Loucy (cell line): ENCODE results near the gene KCNJ12.

Experiments
- H2AFZ ChIP-seq: fragments of 200-600 bp; sonication (generic); 2 replicates; pipeline ENCODE4 v1.6.0; 2016; ENCODE audit warnings: antibody characterized with exemption, mild to moderate bottlenecking, low read length, moderate library complexity
- H3F3A ChIP-seq: fragments of 200-600 bp; 2 replicates; pipeline ENCODE4 v1.6.0; 2016; ENCODE audit warnings: antibody characterized with exemption, low read depth, mild to moderate bottlenecking
- H3K27me3 ChIP-seq: fragments of 200-600 bp; sonication (generic); 2 replicates; pipeline ENCODE4 v1.6.1; 2014; ENCODE audit warnings: low read length, mild to moderate bottlenecking; ENCODE audit not compliant: insufficient read depth, poor library complexity, severe bottlenecking
- H3K36me3 ChIP-seq: fragments of 200-600 bp; sonication (generic); 2 replicates; pipeline ENCODE4 v1.6.1; 2016; ENCODE audit warnings: low read length; ENCODE audit not compliant: insufficient read depth
- H3K4me1 ChIP-seq: fragments of 200-600 bp; sonication (generic); 2 replicates; pipeline ENCODE4 v1.5.1; 2014; ENCODE audit warnings: low read length, mild to moderate bottlenecking; ENCODE audit not compliant: insufficient read depth, poor library complexity, severe bottlenecking
- H3K4me2 ChIP-seq: fragments of 200-600 bp; sonication (generic); 2 replicates; pipeline ENCODE4 v1.6.0; 2014; ENCODE audit warnings: antibody characterized with exemption, low read length, low read depth, mild to moderate bottlenecking; ENCODE audit not compliant: poor library complexity, severe bottlenecking
- H3K4me3 ChIP-seq: fragments of 200-600 bp; sonication (generic); 2 replicates; pipeline ENCODE4 v1.5.1; 2014; ENCODE audit warnings: low read length, mild to moderate bottlenecking, mixed read lengths; ENCODE audit not compliant: poor library complexity, severe bottlenecking
- H3K79me2 ChIP-seq: fragments of 200-600 bp; sonication (generic); 2 replicates; pipeline ENCODE4 v1.6.1; 2014; ENCODE audit warnings: low read length; ENCODE audit not compliant: insufficient read depth
- H3K9ac ChIP-seq: fragments of 200-600 bp; sonication (generic); 2 replicates; pipeline ENCODE4 v1.6.0; 2014; ENCODE audit warnings: mild to moderate bottlenecking, low read depth, low read length, moderate library complexity; ENCODE audit not compliant: poor library complexity, severe bottlenecking
- H3K9me2 ChIP-seq: fragments of 200-600 bp; sonication (generic); replicated peaks from 2 replicates; pipeline ENCODE4 v1.6.1; 2016; ENCODE audit warnings: low read depth, low read length, mixed read lengths
- H3K9me3 ChIP-seq: fragments of 200-600 bp; sonication (generic); 2 replicates; pipeline ENCODE4 v1.6.1; 2014; ENCODE audit warnings: mild to moderate bottlenecking, antibody characterized with exemption, low read length, low read depth; ENCODE audit not compliant: insufficient read depth
- H4K20me1 ChIP-seq: fragments of 200-600 bp; sonication (generic); 2 replicates; pipeline ENCODE4 v1.6.0; 2014; ENCODE audit warnings: antibody characterized with exemption, low read length, mild to moderate bottlenecking; ENCODE audit not compliant: insufficient read depth, poor library complexity, severe bottlenecking
- EZH2phosphoT487 ChIP-seq: fragments of 200-600 bp; IDR thresholded peaks from 2 replicates; pipeline ENCODE4 v1.6.1; 2018; ENCODE audit warnings: antibody characterized with exemption, mild to moderate bottlenecking, moderate library complexity, borderline replicate concordance
- TF ChIP-seq, protein P1 (sequence below): fragments of 200-600 bp; sonication (generic); conservative IDR thresholded peaks from 2 replicates; pipeline ENCODE4 v1.5.1; 2014; ENCODE audit warnings: mild to moderate bottlenecking, antibody characterized with exemption, low read length

The KCNJ12 gene

DNA sequence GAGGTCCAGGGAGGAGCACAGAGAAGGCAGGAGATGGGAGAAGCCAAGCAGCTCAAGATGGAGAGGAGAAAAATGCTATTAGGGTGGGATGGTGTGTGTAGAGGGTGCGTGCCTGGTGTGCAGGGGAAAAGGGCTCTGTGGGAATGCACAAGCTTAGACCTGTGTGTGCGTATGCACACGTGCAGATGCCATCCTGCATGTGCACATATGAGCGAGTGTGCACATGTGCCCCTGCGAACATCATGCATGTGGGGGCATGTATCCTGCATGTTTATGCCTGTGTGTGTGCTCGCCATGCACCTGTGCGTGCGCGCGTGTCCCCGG is 438 bp upstream of the KCNJ12 start:
- H3K36me3 ChIP-seq = no peaks in the 10 kb centered on the region
- no peaks in the 10 kb centered on the region for H3K79me2 ChIP-seq
- no peak overlapping the region for H3K4me3 ChIP-seq
- no peaks in the 10 kb centered on the region for H3K9me2 ChIP-seq
- no peak overlapping the region for H2AFZ ChIP-seq
- TF ChIP-seq, protein P1, sequence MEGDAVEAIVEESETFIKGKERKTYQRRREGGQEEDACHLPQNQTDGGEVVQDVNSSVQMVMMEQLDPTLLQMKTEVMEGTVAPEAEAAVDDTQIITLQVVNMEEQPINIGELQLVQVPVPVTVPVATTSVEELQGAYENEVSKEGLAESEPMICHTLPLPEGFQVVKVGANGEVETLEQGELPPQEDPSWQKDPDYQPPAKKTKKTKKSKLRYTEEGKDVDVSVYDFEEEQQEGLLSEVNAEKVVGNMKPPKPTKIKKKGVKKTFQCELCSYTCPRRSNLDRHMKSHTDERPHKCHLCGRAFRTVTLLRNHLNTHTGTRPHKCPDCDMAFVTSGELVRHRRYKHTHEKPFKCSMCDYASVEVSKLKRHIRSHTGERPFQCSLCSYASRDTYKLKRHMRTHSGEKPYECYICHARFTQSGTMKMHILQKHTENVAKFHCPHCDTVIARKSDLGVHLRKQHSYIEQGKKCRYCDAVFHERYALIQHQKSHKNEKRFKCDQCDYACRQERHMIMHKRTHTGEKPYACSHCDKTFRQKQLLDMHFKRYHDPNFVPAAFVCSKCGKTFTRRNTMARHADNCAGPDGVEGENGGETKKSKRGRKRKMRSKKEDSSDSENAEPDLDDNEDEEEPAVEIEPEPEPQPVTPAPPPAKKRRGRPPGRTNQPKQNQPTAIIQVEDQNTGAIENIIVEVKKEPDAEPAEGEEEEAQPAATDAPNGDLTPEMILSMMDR = no peak
- TF ChIP-seq EZH2phosphoT487 = no peak
- H4K20me1 ChIP-seq = no peaks in the 10 kb centered on the region
- no peak overlapping the region for H3K4me2 ChIP-seq
- no peaks in the 10 kb centered on the region for H3K9me3 ChIP-seq
- H3F3A ChIP-seq = no peaks in the 10 kb centered on the region
- H3K27me3 ChIP-seq = no peaks in the 10 kb centered on the region
- H3K9ac ChIP-seq = no peak overlapping the region
- no peaks in the 10 kb centered on the region for H3K4me1 ChIP-seq

DNA sequence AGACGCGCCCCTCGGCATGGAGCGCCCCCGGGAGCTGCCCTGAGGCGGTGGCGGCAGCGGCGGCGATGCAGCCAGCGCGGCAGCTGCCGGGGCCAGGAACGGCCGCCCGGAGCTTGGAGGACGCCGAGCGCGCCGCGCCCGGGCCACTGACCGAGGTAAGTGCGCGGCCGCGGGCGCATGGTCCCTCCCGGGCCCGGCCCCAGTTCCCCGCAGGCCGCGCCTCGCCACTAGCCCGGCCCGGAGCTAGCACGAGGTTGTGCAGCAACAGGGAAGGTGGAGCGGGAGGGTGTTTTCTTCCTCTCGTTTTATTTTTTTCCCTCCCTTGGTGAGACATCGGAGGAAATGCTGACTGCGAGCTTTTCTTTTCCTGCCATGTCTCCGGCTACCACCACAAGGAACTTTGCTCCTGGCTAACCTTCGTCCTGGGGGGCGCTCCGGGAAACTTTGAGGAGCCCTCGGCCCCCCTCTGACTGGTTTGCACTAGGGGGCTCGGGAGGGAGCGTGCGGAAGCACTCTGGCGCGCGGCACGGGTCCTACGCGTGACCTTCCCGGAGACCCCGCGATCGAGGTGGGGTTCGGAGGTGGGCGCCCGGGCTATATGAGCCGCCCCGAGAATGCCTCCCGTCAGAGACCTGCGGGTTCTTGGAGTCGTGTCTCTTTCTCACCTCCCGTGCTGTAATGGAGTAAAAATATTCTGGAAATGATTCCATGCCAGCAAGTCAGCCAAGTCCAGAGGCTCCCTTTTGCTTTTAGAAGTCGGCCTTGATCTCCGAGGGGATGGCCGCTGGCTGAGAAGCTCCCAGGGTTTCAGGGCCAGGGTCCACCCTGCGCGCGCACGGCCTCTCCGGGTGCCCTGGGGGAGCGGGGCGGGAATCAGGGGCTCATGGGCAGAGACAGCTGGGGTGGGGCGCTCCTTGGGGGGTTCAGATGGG is 868 bp downstream of the KCNJ12 start:
- no peaks in the 10 kb centered on the region for H3F3A ChIP-seq
- no peak overlapping the region for H2AFZ ChIP-seq
- no peak for TF ChIP-seq EZH2phosphoT487
- TF ChIP-seq, protein P1 = no peak
- H3K4me3 ChIP-seq = no peak overlapping the region
- H3K36me3 ChIP-seq = no peaks in the 10 kb centered on the region
- no peaks in the 10 kb centered on the region for H3K4me1 ChIP-seq
- H4K20me1 ChIP-seq = no peaks in the 10 kb centered on the region
- H3K27me3 ChIP-seq = no peaks in the 10 kb centered on the region
- no peak overlapping the region for H3K9ac ChIP-seq
- no peaks in the 10 kb centered on the region for H3K79me2 ChIP-seq
- H3K4me2 ChIP-seq = no peak overlapping the region
- no peaks in the 10 kb centered on the region for H3K9me3 ChIP-seq
- H3K9me2 ChIP-seq = no peaks in the 10 kb centered on the region

DNA sequence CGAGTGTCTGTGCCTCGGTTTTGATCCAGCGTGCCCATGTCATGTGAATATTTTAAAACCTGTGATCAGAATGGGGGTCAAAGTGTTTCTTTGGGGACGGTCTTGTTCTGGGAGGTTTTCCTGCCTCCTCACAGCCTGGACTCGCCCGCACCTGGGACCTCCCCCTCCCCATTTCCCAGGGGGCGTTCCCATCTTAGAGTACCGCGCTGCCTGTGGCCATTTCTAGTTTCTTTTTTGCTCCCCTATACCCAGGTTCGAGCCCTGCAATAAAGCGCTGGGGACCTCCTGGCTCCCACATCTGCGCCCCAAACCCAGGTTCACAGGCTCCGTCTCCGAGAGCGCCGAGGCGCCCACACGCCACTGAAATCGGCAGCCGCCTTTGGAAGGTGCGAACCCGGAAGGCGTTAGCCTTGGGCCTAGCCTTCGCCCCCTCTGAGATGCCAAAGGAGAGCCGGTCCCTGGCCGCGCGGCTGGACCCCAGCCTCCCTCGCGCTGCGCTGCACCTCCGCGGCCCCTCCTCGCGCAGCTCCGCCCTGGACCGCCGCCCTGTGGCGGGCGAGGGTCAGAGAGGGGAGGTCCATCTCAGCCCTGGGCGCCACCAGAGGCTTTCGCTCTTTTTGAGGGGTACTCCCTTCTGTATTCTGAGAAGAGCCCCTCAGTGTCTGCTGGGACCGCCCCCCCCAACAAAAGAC is 1.7 kb downstream of the KCNJ12 start:
- H3K79me2 ChIP-seq = no peaks in the 10 kb centered on the region
- no peak overlapping the region for H3K4me2 ChIP-seq
- H3K27me3 ChIP-seq = no peaks in the 10 kb centered on the region
- no peak overlapping the region for H3K9ac ChIP-seq
- no peaks in the 10 kb centered on the region for H3K9me3 ChIP-seq
- no peaks in the 10 kb centered on the region for H4K20me1 ChIP-seq
- no peak overlapping the region for H3K4me3 ChIP-seq
- H3K36me3 ChIP-seq = no peaks in the 10 kb centered on the region
- H3F3A ChIP-seq = no peaks in the 10 kb centered on the region
- no peak overlapping the region for H2AFZ ChIP-seq
- H3K4me1 ChIP-seq = no peaks in the 10 kb centered on the region
- TF ChIP-seq, protein P1 = no peak
- no peak for TF ChIP-seq EZH2phosphoT487
- H3K9me2 ChIP-seq = no peaks in the 10 kb centered on the region
